B cell (primary cell): ENCODE results near the gene KLF1. TPM values are rescaled to one million over a fixed set of nuclear protein-coding genes. Genes with fewer than 3 reads are reported as not detected.

Experiments
- ATAC-seq: fragments of 200-7000 bp; cut with Tn5 transposase; one replicate; pipeline ENCODE4 v1.10.0; 2021; ENCODE audit warnings: low read depth, mild to moderate bottlenecking, moderate number of reproducible peaks, moderate library complexity
- CTCF ChIA-PET: fragments of 350-600 bp; sonication (Branson Sonifier 250); formaldehyde crosslinking; loops from one replicate; lab custom pipeline; 2021; ENCODE audit warnings: antibody characterized with exemption, inconsistent platforms; lab: Charles Lee
- POLR2A ChIA-PET: fragments of 350-600 bp; sonication (Branson Sonifier 250); formaldehyde crosslinking; loops from one replicate; lab custom pipeline; 2021; ENCODE audit warnings: antibody characterized with exemption; lab: Charles Lee
- DNase-seq: peaks from one replicate; pipeline ENCODE4 v3.0.0; 2013
- H2AFZ ChIP-seq: 2 replicates; pipeline ENCODE4 v1.6.1; 2012; ENCODE audit warnings: mild to moderate bottlenecking, low read depth, low read length; ENCODE audit not compliant: insufficient read depth, poor library complexity, severe bottlenecking
- H3K27ac ChIP-seq, 2 donors: 1 replicate in 1 of 2; 2 replicates in 1 of 2; pipeline ENCODE4 v1.5.1; 2012 to 2013; ENCODE audit warnings: low read length in 2 of 2, mild to moderate bottlenecking in 2 of 2, moderate library complexity in 1 of 2
- H3K27me3 ChIP-seq, 4 experiments: fragments of 200-600 bp in 1 of 4; sonication (generic) in 1 of 4; replicated peaks in 1 of 4; 1 replicate in 2 of 4; 2 replicates in 2 of 4; pipeline versions ENCODE4 v1.6.1 to v1.7.0; 2013 to 2016; ENCODE audit warnings: low read length in 3 of 4, mild to moderate bottlenecking in 2 of 4, mixed read lengths in 1 of 4, moderate library complexity in 1 of 4; ENCODE audit not compliant: insufficient read depth in 4 of 4, control insufficient read depth in 3 of 4; ENCODE audit errors: control extremely low read depth in 1 of 4
- H3K36me3 ChIP-seq, 2 experiments: replicated peaks in 1 of 2; 1 replicate in 1 of 2; 2 replicates in 1 of 2; pipeline versions ENCODE4 v1.6.1 to v1.7.1; 2013; ENCODE audit warnings: low read length in 1 of 2; ENCODE audit not compliant: insufficient read depth in 2 of 2, control insufficient read depth in 1 of 2; ENCODE audit errors: control extremely low read depth in 1 of 2, extremely low read depth in 1 of 2
- H3K4me1 ChIP-seq, 2 donors: fragments of 200-600 bp in 1 of 2; sonication (generic) in 1 of 2; 1 replicate in 1 of 2; 2 replicates in 1 of 2; pipeline versions ENCODE4 v1.5.1 to v1.6.1; 2013 to 2017; ENCODE audit warnings: low read length in 2 of 2; ENCODE audit not compliant: control insufficient read depth in 2 of 2, insufficient read depth in 2 of 2
- H3K4me2 ChIP-seq: replicated peaks from 2 replicates; pipeline ENCODE3; 2012; ENCODE audit warnings: mild to moderate bottlenecking, low read depth, low read length; ENCODE audit not compliant: poor library complexity, severe bottlenecking
- H3K4me3 ChIP-seq, 5 experiments: fragments of 200-600 bp in 1 of 5; sonication (generic) in 1 of 5; 1 replicate in 3 of 5; 2 replicates in 2 of 5; pipeline versions ENCODE4 v1.5.1 to v1.7.0; 2011 to 2016; ENCODE audit warnings: low read length in 4 of 5, mild to moderate bottlenecking in 4 of 5, low read depth in 2 of 5, control low read depth in 1 of 5, moderate library complexity in 1 of 5; ENCODE audit not compliant: insufficient read depth in 1 of 5; ENCODE audit errors: control extremely low read depth in 1 of 5, extremely low read depth in 1 of 5
- H3K79me2 ChIP-seq: fragments of 200-600 bp; sonication (generic); one replicate; pipeline ENCODE4 v1.6.0; 2016; ENCODE audit warnings: low read length; ENCODE audit not compliant: control insufficient read depth, insufficient read depth
- H3K9ac ChIP-seq: fragments of 200-600 bp; sonication (generic); 2 replicates; pipeline ENCODE4 v1.6.1; 2017; ENCODE audit warnings: mild to moderate bottlenecking, low read length, moderate library complexity
- H3K9me3 ChIP-seq, 3 donors: one replicate each; pipeline versions ENCODE4 v1.6.1 to v1.7.1; 2013; ENCODE audit warnings: low read length in 2 of 3; ENCODE audit not compliant: control insufficient read depth in 2 of 3, insufficient read depth in 1 of 3; ENCODE audit errors: control extremely low read depth in 1 of 3
- H4K20me1 ChIP-seq: 2 replicates; pipeline ENCODE4 v1.6.0; 2012; ENCODE audit warnings: mild to moderate bottlenecking, low read length; ENCODE audit not compliant: insufficient read depth, control insufficient read depth, poor library complexity, severe bottlenecking
- H3K27ac Mint-ChIP-seq: one replicate; pipeline ENCODE4 v1.8.0; 2021; ENCODE audit warnings: mixed read lengths
- H3K27me3 Mint-ChIP-seq: one replicate; pipeline ENCODE4 v1.8.0; 2021; ENCODE audit warnings: mixed read lengths
- H3K4me1 Mint-ChIP-seq: one replicate; pipeline ENCODE4 v1.8.0; 2021; ENCODE audit warnings: mixed read lengths
- H3K4me3 Mint-ChIP-seq: one replicate; pipeline ENCODE4 v1.8.0; 2021; ENCODE audit warnings: mixed read lengths
- H3K9me3 Mint-ChIP-seq: one replicate; pipeline ENCODE4 v1.8.0; 2022; ENCODE audit warnings: mixed read lengths; ENCODE audit not compliant: insufficient read depth
- CTCF ChIP-seq: fragments of 200-600 bp; IDR thresholded peaks from one replicate; pipeline ENCODE4 v1.8.0; 2022; ENCODE audit warnings: antibody characterized with exemption, mild to moderate bottlenecking
- EZH2 ChIP-seq: IDR thresholded peaks from 2 replicates; pipeline ENCODE4 v1.6.1; 2012; ENCODE audit warnings: borderline replicate concordance, low read depth, mild to moderate bottlenecking, moderate library complexity, low read length; ENCODE audit not compliant: insufficient read depth, poor library complexity, severe bottlenecking
- WGBS: methylation state at CpG from one replicate; pipeline ENCODE4 v1.1.5; 2013; ENCODE audit warnings: missing lambda C conversion rate; ENCODE audit not compliant: insufficient coverage; 5-methylcytosine and 5-hydroxymethylcytosine counted together
- intact Hi-C: fragments of 100-400 bp; cut with micrococcal nuclease; formaldehyde crosslinking; loops from one replicate; pipeline ENCODE4 v1.10.0; 2022
- polyA plus RNA-seq: library from polyadenylated mRNA; depleted of rRNA; stranded (reverse); fragments of >200 nt; gene quantifications from 2 replicates; pipeline ENCODE4 v1.2.3, GENCODE V29; 2012
- total RNA-seq, 2 donors: library from RNA; stranded (reverse); fragments of 120-200 nt in 1 of 2; gene quantifications; 1 replicate in 1 of 2; 2 replicates in 1 of 2; pipeline versions ENCODE4 v1.2.3 to v1.2.4, GENCODE V29; 2013 to 2022

Gene KLF1
- total and polyA plus RNA-seq, 2 donors (not counting 1 experiment from before 2014, with no cell fraction given): not detected

GRCh38 chr19:12913851-12914690 lies 27.1 kb upstream of the KLF1 start:
- H3K4me3 Mint-ChIP-seq: peak overlapping the region; percentile 48
- POLR2A ChIA-PET: no interaction called here
- Histone ChIP-seq H3K4me1 (peaks cover 9 to 25% of the 10 kb centered on the region in 2 donors), H3K4me2 (peak overlapping the region; percentile 26), H3K9me3 (no peaks in the 10 kb centered on the region), H3K27ac (no peak overlapping the region), H3K27me3 (no peaks in the 10 kb centered on the region), H2AFZ (peak overlapping the region; percentile 18), H3K36me3 (no peaks in the 10 kb centered on the region), H3K9ac (no peak overlapping the region), H3K79me2 (no peaks in the 10 kb centered on the region), H3K4me3 (no peak overlapping the region), H4K20me1 (no peaks in the 10 kb centered on the region)
- CTCF ChIA-PET: interaction anchor here (0.6 to 1.3 kb wide), 5 partner anchors 13 to 1105 kb away, joined by 3 to 7 read pairs (median 4); no protein-coding TSS in a partner anchor
- TF ChIP-seq CTCF (no peak), EZH2 (no peak)
- no peaks in the 10 kb centered on the region for H3K27me3 Mint-ChIP-seq
- peaks cover 17% of the 10 kb centered on the region for H3K4me1 Mint-ChIP-seq
- WGBS: 28% methylated on average over 6 of the region's 12 CpGs
- ATAC-seq: peak; percentile 52
- intact Hi-C loops: no loop called here
- no peaks in the 10 kb centered on the region for H3K9me3 Mint-ChIP-seq
- DNase-seq: peak; percentile 50
- H3K27ac Mint-ChIP-seq: peak overlapping the region; percentile 67

- ATAC-seq (no peak), DNase-seq (no peak)
- H2AFZ ChIP-seq: no peak overlapping the region
- POLR2A ChIA-PET: no interaction called here
- Mint-ChIP-seq H3K27me3 (no peaks in the 10 kb centered on the region), H3K4me1 (peaks cover 14% of the 10 kb centered on the region), H3K4me3 (no peak overlapping the region), H3K27ac (no peak overlapping the region), H3K9me3 (no peaks in the 10 kb centered on the region)
- no peaks in the 10 kb centered on the region for H3K27me3 ChIP-seq
- H3K4me1 ChIP-seq: peaks cover 9 to 17% of the 10 kb centered on the region in 2 donors
- CTCF ChIA-PET: interaction anchor here (0.7 to 1.3 kb wide), 3 partner anchors 12 to 65 kb away, joined by 4 to 5 read pairs (median 4); no protein-coding TSS in a partner anchor
- H3K79me2 ChIP-seq: no peaks in the 10 kb centered on the region
- no peaks in the 10 kb centered on the region for H3K36me3 ChIP-seq
- no peaks in the 10 kb centered on the region for H3K9me3 ChIP-seq
- H3K4me3 ChIP-seq: no peak overlapping the region
- H3K9ac ChIP-seq: no peak overlapping the region
- intact Hi-C loops: no loop called here
- TF ChIP-seq EZH2 (no peak), CTCF (no peak)
- H3K4me2 ChIP-seq: no peak overlapping the region
- 41% methylated on average over 20 of the region's 22 CpGs for WGBS
- H3K27ac ChIP-seq: no peak overlapping the region
- no peaks in the 10 kb centered on the region for H4K20me1 ChIP-seq
Observed at GRCh38 chr19:12913011-12913561, 26.1 kb upstream of the KLF1 start.
